M059J (cell line): ENCODE results near the gene NOMO2. TPM values are rescaled to one million over a fixed set of nuclear protein-coding genes. Genes with fewer than 3 reads are reported as not detected.
"Not testable (repeated sequence)": the region's sequence is repeated elsewhere in the genome, so short reads cannot be mapped to it uniquely, and the experiment has no call there.

Source experiments
- DNase-seq: peaks from one replicate; pipeline ENCODE4 v3.0.0-alpha.2; 2012; ENCODE audit warnings: low read depth
- total RNA-seq: library from RNA; depleted of rRNA; stranded (reverse); fragments of >200 nt; shearing (Covaris generic); gene quantifications from 2 replicates; pipeline ENCODE4 v1.2.3, GENCODE V29; 2014

The NOMO2 gene
- total RNA-seq, 1 experiment from 2014 or later = 209 TPM

DNA sequence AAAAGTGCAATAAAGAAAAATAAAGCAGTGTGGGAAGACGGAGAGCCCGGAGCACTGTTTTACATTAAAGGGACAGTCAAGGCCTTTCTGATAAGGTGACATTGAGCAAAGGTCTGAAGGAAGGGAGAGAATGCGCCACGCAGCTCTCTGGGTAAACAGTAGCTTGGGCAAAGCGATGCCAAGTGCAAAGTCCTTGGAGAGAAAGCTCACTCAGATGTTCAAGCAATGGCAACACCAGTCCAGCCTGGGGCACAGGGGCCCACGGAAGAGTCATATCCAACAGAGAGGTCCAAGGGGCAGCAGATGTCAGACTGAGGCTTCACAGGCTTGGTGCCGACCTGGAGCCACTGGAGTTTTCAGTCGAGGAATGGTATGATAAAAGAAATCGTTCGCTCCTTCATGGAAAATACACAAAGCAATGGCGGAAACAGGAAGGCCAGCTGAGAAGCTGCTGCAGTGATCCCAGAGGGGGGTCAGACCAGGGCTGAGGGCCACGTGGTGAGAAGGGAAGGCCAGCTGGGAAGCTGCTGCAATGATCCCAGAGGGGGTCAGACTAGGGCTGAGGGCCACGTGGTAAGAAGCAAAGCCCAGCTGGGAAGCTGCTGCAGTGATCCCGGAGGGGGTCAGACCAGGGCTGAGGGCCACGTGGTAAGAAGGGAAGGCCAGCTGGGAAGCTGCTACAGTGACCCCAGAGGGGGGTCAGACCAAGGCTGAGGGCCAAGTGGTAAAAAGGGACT lies 40.3 kb downstream of the NOMO2 start:
- DNase-seq = not testable (repeated sequence)

DNA sequence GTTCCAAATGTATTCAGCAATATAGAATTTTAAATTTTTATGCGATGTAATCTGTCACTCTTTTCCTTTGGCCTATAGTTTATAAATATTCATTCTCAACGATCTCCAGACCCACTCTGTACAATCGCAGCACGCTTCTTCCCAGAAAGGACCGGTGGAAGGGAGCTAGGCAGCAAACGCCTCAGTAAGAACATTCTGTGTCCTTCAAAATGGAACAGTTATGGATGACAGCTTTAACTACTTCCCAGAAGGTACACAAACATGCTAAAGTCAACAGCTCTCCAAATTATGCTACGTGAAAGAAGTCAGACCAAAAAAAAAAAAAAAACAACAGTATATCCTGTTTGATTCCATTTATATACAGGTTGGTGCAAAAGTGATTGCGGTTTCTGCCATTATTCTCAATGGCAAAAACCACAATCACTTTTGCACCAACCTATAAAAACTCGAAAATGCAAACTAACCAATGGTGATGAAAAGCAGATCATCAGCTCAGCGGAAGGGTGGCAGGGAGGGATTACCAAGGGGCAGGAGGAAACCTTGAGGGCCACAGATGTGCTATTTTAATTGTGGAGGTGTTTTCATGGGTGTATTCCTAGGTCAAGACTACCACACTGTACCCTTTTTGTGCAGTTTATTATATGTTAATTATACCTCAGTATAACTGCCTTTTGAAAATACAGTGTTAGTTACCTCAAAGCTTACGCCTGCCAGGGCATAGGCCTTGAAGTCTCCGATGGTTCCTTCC lies 43.2 kb downstream of the NOMO2 start:
- not testable (repeated sequence) for DNase-seq

DNA sequence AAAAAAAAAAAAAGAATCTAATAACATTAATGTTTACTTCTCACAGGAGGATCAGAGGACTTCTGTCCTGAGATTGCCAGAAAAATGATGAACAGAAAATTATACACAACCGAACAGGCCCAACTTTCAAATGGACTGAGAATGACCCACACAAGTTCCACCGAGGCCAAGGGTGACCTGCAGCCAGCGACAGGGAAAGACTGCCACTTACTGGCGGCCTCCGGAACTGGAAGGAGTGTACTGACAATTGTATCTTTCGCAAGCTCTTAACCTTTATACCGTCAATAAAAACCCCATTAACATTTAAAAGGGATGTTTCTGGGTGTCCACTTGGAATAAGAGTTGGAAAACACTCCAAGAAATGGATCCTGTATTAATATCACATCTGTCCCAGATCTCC lies 63.5 kb downstream of the NOMO2 start:
- DNase-seq = not testable (repeated sequence)

DNA sequence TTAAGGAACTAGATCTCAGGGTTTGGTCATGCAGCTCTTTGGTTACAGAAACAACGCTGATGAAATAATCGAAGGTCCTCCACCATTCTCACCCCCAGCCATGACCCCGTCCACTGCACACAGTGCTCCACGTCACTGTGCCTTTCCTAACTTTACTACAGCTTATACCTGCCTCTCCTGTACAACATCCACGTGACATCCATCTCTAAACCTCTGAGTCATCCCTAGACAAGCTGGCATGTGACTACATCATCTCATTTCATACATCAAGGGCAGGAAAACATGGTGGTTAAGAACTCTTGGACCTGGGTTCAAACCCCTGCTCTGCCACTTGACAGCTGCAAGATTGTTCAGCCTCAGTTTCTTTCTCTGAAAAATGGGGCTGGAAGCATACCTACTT lies 64.9 kb downstream of the NOMO2 start:
- not testable (repeated sequence) for DNase-seq

DNA sequence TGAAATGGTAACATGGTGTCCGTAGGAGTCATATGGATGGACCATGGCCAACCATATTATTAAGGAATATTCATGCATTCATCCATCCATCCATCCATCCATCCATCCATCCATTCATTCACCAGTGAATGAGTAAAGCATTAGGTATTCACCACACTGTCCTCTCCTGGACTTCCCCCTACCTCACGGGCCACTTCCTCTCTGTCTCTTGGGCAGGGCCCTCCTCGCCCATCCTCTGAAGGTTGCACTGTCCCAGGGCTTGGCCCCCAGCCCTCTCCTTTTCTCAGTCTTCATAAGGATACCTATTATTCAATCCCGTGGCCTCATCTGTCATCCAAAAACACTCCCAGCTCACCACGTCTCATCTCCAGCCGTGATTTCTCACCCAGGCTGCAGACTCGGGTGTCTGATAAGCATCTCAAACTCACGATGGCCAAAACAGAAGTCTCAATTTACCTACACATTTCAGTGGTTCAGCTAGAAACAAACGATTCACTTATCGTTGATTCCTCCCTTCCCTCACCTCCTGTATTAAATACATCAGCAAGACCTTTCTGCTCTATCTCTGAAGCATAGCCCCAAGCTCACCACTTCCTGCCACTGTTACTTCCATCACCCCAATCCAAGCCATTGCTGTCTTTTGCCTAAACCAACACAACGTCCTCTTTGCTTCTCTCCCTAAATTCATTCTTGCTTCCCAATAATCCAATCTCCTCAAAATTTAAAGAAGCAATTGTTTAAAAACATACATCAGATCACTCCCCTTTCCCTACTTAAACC lies 69.6 kb downstream of the NOMO2 start:
- DNase-seq = not testable (repeated sequence)

DNA sequence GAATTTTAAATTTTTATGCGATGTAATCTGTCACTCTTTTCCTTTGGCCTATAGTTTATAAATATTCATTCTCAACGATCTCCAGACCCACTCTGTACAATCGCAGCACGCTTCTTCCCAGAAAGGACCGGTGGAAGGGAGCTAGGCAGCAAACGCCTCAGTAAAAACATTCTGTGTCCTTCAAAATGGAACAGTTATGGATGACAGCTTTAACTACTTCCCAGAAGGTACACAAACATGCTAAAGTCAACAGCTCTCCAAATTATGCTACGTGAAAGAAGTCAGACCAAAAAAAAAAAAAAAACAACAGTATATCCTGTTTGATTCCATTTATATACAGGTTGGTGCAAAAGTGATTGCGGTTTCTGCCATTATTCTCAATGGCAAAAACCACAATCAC lies 125.9 kb downstream of the NOMO2 start:
- not testable (repeated sequence) for DNase-seq

DNA sequence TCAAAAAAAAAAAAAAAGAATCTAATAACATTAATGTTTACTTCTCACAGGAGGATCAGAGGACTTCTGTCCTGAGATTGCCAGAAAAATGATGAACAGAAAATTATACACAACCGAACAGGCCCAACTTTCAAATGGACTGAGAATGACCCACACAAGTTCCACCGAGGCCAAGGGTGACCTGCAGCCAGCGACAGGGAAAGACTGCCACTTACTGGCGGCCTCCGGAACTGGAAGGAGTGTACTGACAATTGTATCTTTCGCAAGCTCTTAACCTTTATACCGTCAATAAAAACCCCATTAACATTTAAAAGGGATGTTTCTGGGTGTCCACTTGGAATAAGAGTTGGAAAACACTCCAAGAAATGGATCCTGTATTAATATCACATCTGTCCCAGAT lies 146.1 kb downstream of the NOMO2 start:
- not testable (repeated sequence) for DNase-seq

DNA sequence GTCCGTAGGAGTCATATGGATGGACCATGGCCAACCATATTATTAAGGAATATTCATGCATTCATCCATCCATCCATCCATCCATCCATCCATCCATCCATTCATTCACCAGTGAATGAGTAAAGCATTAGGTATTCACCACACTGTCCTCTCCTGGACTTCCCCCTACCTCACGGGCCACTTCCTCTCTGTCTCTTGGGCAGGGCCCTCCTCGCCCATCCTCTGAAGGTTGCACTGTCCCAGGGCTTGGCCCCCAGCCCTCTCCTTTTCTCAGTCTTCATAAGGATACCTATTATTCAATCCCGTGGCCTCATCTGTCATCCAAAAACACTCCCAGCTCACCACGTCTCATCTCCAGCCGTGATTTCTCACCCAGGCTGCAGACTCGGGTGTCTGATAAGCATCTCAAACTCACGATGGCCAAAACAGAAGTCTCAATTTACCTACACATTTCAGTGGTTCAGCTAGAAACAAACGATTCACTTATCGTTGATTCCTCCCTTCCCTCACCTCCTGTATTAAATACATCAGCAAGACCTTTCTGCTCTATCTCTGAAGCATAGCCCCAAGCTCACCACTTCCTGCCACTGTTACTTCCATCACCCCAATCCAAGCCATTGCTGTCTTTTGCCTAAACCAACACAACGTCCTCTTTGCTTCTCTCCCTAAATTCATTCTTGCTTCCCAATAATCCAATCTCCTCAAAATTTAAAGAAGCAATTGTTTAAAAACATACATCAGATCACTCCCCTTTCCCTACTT lies 152.2 kb downstream of the NOMO2 start:
- not testable (repeated sequence) for DNase-seq

DNA sequence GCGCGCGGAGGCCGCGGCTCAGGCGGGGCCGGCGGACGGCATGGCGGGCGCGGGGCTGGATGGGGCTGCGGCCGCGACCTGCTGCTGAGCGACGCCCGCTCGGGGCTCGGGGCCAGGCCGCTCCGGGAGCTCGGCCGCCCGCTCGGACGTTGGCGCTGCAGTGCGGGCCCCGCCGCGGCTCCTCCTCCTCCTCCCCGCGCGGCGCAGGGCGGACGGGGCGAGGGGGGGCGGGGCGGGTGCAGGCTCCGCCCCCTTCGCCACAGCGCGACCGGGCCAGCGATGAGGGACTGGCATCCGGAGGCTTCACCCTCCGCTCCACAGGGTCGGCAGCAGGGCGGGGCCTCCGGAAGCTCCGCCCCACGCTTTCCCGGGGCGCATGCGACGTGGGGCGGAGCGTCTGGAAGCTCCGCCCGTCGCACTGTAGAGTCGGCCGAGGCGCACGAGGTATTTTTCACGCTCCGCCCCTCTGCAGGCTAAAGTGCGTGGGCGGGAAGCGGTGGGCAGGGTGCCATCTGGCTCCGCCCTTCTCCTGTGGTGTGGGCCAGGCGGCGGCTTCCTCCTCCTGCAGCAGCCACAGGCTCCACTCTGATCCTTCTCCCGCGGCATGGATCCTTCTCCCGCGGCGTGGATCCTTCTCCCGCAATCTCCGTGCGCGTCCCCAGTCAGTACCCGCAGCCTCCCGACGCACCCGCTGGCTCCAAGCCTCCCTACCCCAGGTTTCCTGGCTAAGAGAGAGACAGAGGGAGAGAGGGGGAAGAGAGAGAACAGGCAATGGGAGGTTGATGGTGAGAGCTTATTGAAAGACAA lies 159.8 kb downstream of the NOMO2 start:
- DNase-seq = not testable (repeated sequence)

DNA sequence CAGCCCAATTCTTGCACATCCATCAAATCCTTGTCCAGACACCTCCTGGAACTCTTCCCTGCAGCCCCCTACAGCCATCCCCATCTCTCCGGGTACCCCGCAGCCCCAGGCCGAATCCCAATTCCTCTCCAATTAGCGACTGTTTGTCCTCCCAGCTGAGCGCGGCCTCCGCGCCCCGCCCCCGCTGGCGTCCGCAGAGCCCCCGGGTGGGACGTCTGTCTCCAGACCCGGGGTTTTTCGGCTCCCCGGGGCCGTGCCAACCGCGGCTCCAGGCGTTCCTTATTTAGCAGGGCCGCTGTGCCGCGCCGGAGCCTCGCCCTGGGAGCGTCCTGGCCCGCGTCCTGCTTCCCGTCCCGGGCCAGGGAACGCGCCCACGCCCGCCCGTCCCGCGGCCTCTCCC lies 160.7 kb downstream of the NOMO2 start:
- not testable (repeated sequence) for DNase-seq

DNA sequence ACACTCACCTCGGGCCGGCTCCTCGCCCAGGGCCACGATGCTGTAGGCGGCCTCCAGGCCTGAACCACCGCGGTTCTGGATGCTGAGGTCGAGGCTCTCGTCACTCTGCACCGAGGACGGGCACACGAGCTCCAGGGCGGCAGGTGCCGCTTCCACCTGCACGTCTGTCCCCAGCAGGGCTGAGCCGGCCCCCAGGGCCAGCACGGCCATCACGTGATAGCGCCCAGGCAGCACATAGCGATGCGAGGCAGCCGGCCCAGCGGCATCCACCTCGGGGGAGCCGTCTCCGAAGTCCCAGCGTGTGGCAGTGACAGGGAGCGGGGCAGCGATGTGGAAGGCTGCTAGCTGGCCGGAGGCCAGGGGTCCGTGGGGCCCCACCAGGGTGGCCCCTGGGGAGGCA lies 167.5 kb downstream of the NOMO2 start:
- DNase-seq = not testable (repeated sequence)

DNA sequence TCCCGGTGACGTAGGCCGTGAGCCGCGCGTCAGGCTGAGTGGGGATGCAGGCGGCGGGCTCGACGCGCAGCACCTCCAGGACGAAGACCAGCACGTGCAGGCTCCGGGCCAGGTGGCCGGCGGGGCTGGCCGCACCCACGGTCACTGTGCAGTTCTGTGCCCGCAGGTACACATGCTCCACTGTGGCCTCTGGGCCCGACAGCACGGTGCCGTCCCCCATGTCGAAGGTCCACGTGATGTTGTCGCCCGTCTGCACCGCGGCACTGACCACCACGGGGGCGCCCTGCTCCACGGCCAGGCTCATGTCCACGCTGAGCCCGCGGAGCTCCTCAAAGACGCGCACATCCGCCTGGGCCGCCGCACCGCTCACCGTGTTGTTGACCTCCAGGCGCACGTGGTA lies 174.1 kb downstream of the NOMO2 start:
- not testable (repeated sequence) for DNase-seq

DNA sequence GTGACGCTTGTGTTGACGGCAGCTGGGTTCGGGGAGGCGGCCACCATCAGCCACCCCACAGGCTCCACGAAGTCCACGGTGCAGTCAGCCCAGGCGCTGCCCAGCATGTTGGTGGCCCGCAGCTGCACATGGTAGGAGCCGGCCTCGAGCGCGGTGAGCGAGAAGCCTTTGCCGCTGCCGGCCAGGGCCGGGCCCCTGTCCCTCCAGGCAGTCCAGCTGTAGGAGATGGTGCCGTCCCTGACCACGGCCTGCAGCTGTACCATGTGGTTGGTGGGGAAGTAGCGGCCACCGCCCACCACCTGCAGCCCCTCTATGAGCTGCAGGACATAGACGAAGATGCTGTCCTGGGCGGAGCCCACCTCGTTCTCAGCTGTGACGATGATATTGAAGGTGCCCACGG lies 175.4 kb downstream of the NOMO2 start:
- not testable (repeated sequence) for DNase-seq

DNA sequence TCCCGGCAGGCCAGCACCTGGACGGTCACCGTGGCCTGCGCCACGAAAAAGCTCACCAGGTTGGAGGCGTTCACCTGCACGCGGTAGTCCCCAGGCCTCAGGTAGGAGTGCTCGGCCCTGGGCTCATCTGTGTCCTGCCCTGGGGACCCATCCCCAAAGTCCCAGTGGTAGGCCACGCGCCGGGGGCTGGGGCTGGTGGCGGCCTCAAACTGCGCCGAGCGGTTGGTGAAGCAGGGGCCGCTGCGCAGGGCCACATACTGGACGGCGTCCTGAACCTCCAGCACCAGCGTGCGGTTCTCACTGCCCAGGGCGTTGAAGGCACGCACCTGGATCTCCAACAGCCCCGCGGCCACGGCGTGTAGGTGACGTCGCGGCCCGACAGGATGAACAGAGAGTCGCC lies 176.6 kb downstream of the NOMO2 start:
- not testable (repeated sequence) for DNase-seq

DNA sequence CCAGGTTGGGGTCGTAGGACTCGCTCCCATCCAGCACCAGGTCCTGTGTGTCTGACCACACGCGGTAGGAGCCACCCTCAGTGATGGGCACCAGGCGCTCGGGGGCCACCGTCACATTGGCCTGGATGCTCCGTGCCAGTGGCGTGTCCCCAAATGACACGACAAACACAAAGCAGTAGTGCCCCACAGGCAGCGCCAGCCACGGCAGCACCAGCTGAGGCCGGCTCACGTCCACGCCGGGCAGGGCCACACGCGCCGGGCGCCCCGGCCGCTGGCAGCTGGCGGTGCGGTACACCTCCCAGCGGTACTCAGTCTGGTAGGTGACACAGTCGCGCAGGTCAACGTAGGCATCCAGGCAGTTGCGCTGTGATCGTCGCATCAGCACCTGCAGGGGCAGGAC lies 177.0 kb downstream of the NOMO2 start:
- DNase-seq = not testable (repeated sequence)

DNA sequence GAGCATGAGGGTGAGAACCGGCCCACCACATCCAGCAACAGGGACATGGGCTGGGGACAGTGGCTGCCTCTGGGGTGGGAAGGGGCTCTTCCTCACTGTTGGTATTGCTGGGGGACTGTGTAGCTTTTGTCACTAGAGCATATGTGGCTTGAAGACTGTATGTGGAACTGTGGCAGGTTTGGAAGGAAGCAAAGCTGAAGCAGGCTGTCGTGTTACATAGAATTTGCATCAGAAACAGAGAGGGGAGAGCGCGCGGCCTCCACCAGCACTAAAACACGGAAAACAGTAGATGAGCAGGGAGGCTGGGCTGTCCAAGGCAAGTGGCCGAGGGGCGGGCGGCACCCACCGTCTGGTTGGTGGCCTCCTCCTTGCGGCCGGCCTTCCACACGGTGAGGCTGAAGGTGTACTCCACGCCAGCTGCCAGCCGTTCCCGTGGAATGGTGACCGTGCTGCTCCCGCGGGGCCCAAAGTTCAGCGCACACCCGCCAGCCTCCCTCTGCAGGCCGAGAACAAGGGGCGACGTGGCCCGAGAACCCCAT lies 177.7 kb downstream of the NOMO2 start:
- DNase-seq = not testable (repeated sequence)

DNA sequence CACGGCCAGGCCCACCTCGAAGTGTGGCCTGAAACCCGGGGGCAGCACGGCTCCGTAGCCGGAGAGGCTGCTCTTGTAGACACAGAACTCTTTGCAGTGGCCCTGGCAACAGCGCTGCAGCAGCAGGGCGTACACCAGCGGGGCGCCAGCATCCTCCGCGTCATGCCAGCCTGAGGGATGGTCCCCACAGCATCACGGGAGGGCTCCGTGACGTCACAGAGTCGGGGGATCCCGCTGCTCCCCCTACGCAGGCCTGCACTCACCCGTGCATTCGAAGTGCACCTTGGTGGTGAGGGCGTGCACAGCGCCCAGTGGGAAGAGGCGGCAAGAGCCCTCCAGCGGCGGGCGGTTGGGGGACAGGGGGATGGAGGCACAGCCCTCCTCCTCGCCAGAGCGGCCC lies 179.2 kb downstream of the NOMO2 start:
- DNase-seq = not testable (repeated sequence)
